SK-N-MC (cell line): ENCODE results near the gene LITAF.

Experiments
- EZH2 ChIP-seq: fragments of 200-600 bp; sonication (generic); IDR thresholded peaks from one replicate; pipeline ENCODE4 v1.6.1; 2017; ENCODE audit warnings: antibody characterized with exemption
- FOXP2 ChIP-seq: optimal IDR thresholded peaks from 2 replicates; pipeline ENCODE3; 2011; ENCODE audit warnings: mild to moderate bottlenecking, moderate library complexity; ENCODE audit not compliant: insufficient read depth; ENCODE audit errors: extremely low read length, control extremely low read depth
- POLR2AphosphoS5 ChIP-seq: IDR thresholded peaks from 2 replicates; pipeline ENCODE4 v1.6.1; 2012; ENCODE audit warnings: mild to moderate bottlenecking, low read depth, low read length, borderline replicate concordance

- TF ChIP-seq POLR2AphosphoS5 = no peak
- TF ChIP-seq EZH2 = no peak
- no peak for TF ChIP-seq FOXP2
These were observed 10.1 kb downstream of the LITAF start for GRCh38 chr16:11576427-11577289.
